ENCODE results near the gene CERK.

DNA sequence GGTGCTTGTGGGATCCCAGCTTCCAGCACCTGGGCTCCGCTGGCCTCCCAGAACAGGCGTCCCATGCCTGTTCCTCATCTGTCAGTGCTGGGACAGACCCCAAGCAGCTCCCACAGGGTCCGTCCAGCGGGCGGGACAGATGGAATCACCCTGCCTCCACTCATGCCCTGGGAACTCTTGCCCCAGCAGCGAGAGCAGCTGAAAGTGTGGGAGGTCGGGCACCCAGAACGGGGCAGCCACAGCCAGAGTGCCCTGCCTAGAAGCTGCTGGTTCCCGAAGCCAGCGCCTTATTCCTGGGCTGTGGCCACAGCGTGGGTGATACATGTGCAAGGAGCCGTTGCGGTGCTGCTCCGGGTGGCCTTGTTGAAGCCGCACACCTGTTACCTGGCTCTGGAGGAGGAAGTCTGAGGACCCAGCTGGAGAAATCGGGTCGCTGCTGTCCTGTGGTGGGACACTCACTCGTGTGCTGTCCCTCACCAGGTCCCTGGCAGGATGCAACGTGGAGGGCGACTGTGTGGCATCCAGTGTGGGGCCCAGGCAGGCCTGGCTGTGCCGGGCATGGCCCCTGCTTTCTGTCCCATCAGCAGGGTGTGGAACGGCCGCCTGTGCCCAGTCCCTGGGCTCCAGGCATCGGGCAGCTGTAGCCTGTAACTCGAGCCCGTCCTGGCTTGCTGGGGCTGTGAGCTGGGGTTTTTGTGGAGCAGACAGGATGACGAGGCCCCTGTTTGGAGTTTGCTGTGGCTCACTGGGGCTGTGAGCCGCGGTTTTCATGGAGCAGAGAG, 101.6 kb downstream of the CERK start:
- TF ChIP-seq, protein P1, sequence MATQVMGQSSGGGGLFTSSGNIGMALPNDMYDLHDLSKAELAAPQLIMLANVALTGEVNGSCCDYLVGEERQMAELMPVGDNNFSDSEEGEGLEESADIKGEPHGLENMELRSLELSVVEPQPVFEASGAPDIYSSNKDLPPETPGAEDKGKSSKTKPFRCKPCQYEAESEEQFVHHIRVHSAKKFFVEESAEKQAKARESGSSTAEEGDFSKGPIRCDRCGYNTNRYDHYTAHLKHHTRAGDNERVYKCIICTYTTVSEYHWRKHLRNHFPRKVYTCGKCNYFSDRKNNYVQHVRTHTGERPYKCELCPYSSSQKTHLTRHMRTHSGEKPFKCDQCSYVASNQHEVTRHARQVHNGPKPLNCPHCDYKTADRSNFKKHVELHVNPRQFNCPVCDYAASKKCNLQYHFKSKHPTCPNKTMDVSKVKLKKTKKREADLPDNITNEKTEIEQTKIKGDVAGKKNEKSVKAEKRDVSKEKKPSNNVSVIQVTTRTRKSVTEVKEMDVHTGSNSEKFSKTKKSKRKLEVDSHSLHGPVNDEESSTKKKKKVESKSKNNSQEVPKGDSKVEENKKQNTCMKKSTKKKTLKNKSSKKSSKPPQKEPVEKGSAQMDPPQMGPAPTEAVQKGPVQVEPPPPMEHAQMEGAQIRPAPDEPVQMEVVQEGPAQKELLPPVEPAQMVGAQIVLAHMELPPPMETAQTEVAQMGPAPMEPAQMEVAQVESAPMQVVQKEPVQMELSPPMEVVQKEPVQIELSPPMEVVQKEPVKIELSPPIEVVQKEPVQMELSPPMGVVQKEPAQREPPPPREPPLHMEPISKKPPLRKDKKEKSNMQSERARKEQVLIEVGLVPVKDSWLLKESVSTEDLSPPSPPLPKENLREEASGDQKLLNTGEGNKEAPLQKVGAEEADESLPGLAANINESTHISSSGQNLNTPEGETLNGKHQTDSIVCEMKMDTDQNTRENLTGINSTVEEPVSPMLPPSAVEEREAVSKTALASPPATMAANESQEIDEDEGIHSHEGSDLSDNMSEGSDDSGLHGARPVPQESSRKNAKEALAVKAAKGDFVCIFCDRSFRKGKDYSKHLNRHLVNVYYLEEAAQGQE (IDR thresholded peaks at IDR 0.05; ENCODE audit: insufficient read depth in 1 of 2, low read depth in 2 of 2, low read length in 2 of 2): no peak
- TF ChIP-seq SIN3A (IDR thresholded peaks at IDR 0.05; ENCODE audit: borderline replicate concordance, insufficient read depth, low read length): no peak
- TF ChIP-seq FOXP2 (optimal IDR thresholded peaks at IDR 0.05; ENCODE audit: borderline replicate concordance, extremely low read depth, extremely low read length, insufficient read depth): no peak
- no peak for TF ChIP-seq POLR2AphosphoS5 (IDR thresholded peaks at IDR 0.05; ENCODE audit: low read depth, low read length)
- TF ChIP-seq TAF1 (IDR thresholded peaks at IDR 0.05; ENCODE audit: borderline replicate concordance, insufficient read depth, low read length): no peak

Data from PFSK-1 (cell line).